Liver (tissue), 9 donors: Measurements from ENCODE around the gene FOSL2. TPM values are rescaled to one million over a fixed set of nuclear protein-coding genes. Genes with fewer than 3 reads are reported as not detected.

Experiments
- DNase-seq: peaks from one replicate; pipeline ENCODE4 v3.0.0-alpha.2; 2017; ENCODE audit warnings: low spot score
- H3K27ac ChIP-seq, 2 donors: one replicate each; pipeline ENCODE4 v1.7.0; 2013; ENCODE audit warnings: inconsistent platforms in 2 of 2, low read length in 2 of 2, control low read depth in 1 of 2, low read depth in 1 of 2, mild to moderate bottlenecking in 1 of 2
- H3K27me3 ChIP-seq, 4 donors: one replicate each; pipeline versions ENCODE4 v1.6.1 to v1.7.0; 2013; ENCODE audit warnings: low read length in 3 of 4, inconsistent platforms in 1 of 4, mild to moderate bottlenecking in 1 of 4, moderate library complexity in 1 of 4; ENCODE audit not compliant: control insufficient read depth in 4 of 4, insufficient read depth in 4 of 4
- H3K36me3 ChIP-seq, 4 donors: one replicate each; pipeline versions ENCODE4 v1.6.1 to v1.7.0; 2013; ENCODE audit warnings: low read length in 3 of 4, mild to moderate bottlenecking in 3 of 4, low read depth in 1 of 4, moderate library complexity in 1 of 4; ENCODE audit not compliant: control insufficient read depth in 4 of 4, insufficient read depth in 3 of 4
- H3K4me1 ChIP-seq, 4 donors: one replicate each; pipeline versions ENCODE4 v1.6.1 to v1.7.0; 2013; ENCODE audit warnings: low read length in 3 of 4, mild to moderate bottlenecking in 3 of 4, moderate library complexity in 1 of 4; ENCODE audit not compliant: control insufficient read depth in 4 of 4, insufficient read depth in 4 of 4
- H3K4me3 ChIP-seq, 3 donors: one replicate each; pipeline versions ENCODE4 v1.6.1 to v1.7.0; 2013; ENCODE audit warnings: low read length in 3 of 3, control low read depth in 1 of 3, low read depth in 1 of 3, mild to moderate bottlenecking in 1 of 3
- H3K9ac ChIP-seq, 2 donors: one replicate each; pipeline ENCODE4 v1.7.0; 2013; ENCODE audit warnings: low read length in 2 of 2, mild to moderate bottlenecking in 2 of 2, moderate library complexity in 2 of 2, control low read depth in 1 of 2, low read depth in 1 of 2
- H3K9me3 ChIP-seq, 4 donors: one replicate each; pipeline versions ENCODE4 v1.6.1 to v1.7.0; 2013; ENCODE audit warnings: low read length in 3 of 4; ENCODE audit not compliant: control insufficient read depth in 4 of 4
- ATF3 ChIP-seq: IDR thresholded peaks from 2 replicates; pipeline ENCODE4 v1.6.1; 2016; ENCODE audit warnings: antibody characterized with exemption
- CTCF ChIP-seq: fragments of 150-350 bp; IDR thresholded peaks from 2 replicates; pipeline ENCODE4 v1.5.1; 2017; ENCODE audit warnings: improper control_type of control experiment, low read depth, low read length; ENCODE audit not compliant: missing input control
- FOXA1 ChIP-seq: IDR thresholded peaks from 2 replicates; pipeline ENCODE4 v1.6.1; 2016; ENCODE audit warnings: antibody characterized with exemption
- FOXA2 ChIP-seq: IDR thresholded peaks from 2 replicates; pipeline ENCODE4 v1.6.1; 2016; ENCODE audit warnings: antibody characterized with exemption
- HNF4A ChIP-seq, 2 donors: conservative IDR thresholded peaks; 2 replicates each; pipeline ENCODE4 v1.6.1; 2016; ENCODE audit warnings: antibody characterized with exemption in 2 of 2, mild to moderate bottlenecking in 2 of 2
- HNF4G ChIP-seq: IDR thresholded peaks from 2 replicates; pipeline ENCODE4 v1.6.1; 2016; ENCODE audit warnings: antibody characterized with exemption
- JUND ChIP-seq, 2 donors: IDR thresholded peaks; 2 replicates each; pipeline ENCODE4 v1.6.1; 2016; ENCODE audit warnings: antibody characterized with exemption in 2 of 2
- MAX ChIP-seq: IDR thresholded peaks from 2 replicates; pipeline ENCODE4 v1.6.1; 2016; ENCODE audit warnings: antibody characterized with exemption
- NR2F2 ChIP-seq: IDR thresholded peaks from 2 replicates; pipeline ENCODE4 v1.6.1; 2016; ENCODE audit warnings: antibody characterized with exemption
- RAD21 ChIP-seq, 2 donors: IDR thresholded peaks; 2 replicates each; pipeline ENCODE4 v1.6.1; 2016; ENCODE audit warnings: antibody characterized with exemption in 2 of 2, mild to moderate bottlenecking in 2 of 2
- REST ChIP-seq: IDR thresholded peaks from 2 replicates; pipeline ENCODE4 v1.6.1; 2016; ENCODE audit warnings: antibody characterized with exemption, mild to moderate bottlenecking
- RXRA ChIP-seq, 2 donors: IDR thresholded peaks; 2 replicates each; pipeline ENCODE4 v1.6.1; 2017 to 2018; ENCODE audit warnings: antibody characterized with exemption in 2 of 2, mild to moderate bottlenecking in 1 of 2
- SP1 ChIP-seq: IDR thresholded peaks from 2 replicates; pipeline ENCODE4 v1.6.1; 2018; ENCODE audit warnings: antibody characterized with exemption, mild to moderate bottlenecking
- TAF1 ChIP-seq: conservative IDR thresholded peaks from 2 replicates; pipeline ENCODE4 v1.6.1; 2016; ENCODE audit warnings: antibody characterized with exemption, mild to moderate bottlenecking
- YY1 ChIP-seq: IDR thresholded peaks from 2 replicates; pipeline ENCODE4 v1.6.1; 2016; ENCODE audit warnings: antibody characterized with exemption, mild to moderate bottlenecking
- ZBTB33 ChIP-seq: IDR thresholded peaks from 2 replicates; pipeline ENCODE4 v1.6.1; 2016; ENCODE audit warnings: antibody characterized with exemption
- WGBS: extraction: QIAGEN DNeasy Blood & Tissue Kit; methylation state at CpG from one replicate; pipeline ENCODE4 v1.1.7; 2013; 5-methylcytosine and 5-hydroxymethylcytosine counted together
- polyA plus RNA-seq, 2 donors: library from polyadenylated mRNA; stranded (reverse) in 1 of 2; unstranded in 1 of 2; fragments of 200-250 nt in 1 of 2; fragments of >200 nt in 1 of 2; fragmentation: Nextera tagmentation in 1 of 2; extraction: Ambion mirVana in 1 of 2; gene quantifications; one replicate each; pipeline versions ENCODE4 v1.2.1 to v1.2.3, GENCODE V29; 2013 to 2015
- total RNA-seq, 2 donors: library from RNA; depleted of rRNA; stranded (reverse); fragments of >200 nt; gene quantifications; one replicate each; pipeline ENCODE4 v1.2.3, GENCODE V29; 2014
- donor health status: healthy.
- donor health status: healthy.
- donor health status: healthy.
- donor health status: healthy.
- donor health status: healthy.

The FOSL2 gene
- total and polyA plus RNA-seq, 4 donors, result 1.9 to 10.7 (median 2.6) TPM

- no peak overlapping the region for H3K4me3 ChIP-seq
- TF ChIP-seq RAD21 (IDR thresholded peaks at IDR 0.05) (no peak), ZBTB33 (no peak), RXRA (IDR thresholded peaks at IDR 0.05) (no peak), FOXA1 (no peak), HNF4G (no peak), TAF1 (no peak), NR2F2 (no peak), JUND (IDR thresholded peaks at IDR 0.05) (no peak), REST (no peak), CTCF (no peak), FOXA2 (no peak), MAX (no peak), HNF4A (conservative IDR thresholded peaks at IDR 0.05) (no peak), ATF3 (no peak), SP1 (no peak), YY1 (no peak)
- no peak for DNase-seq
- no peaks in the 10 kb centered on the region for H3K9me3 ChIP-seq
- no peaks in the 10 kb centered on the region for H3K27me3 ChIP-seq
- H3K9ac ChIP-seq, result no peak overlapping the region
- H3K4me1 ChIP-seq, result peaks cover 13 to 18% (median 16%) of the 10 kb centered on the region in 4 donors
- WGBS, result 89% methylated on average over 16 of the region's 16 CpGs
- no peak overlapping the region for H3K27ac ChIP-seq
- H3K36me3 ChIP-seq, result no peaks in the 10 kb centered on the region
Measured at GRCh38 chr2:28352610-28353195, 40.0 kb upstream of the FOSL2 start.
